Stimulated activated CD4-positive, alpha-beta T cell treated with anti-CD3 and anti-CD28 coated beads, Interleukin-12 subunit alpha, Interleukin-12 subunit beta, amount 100 ng/mL, for 24 hours (primary cell): Measurements from ENCODE around the gene ATXN3.
A peak's percentile ranks its signal among the peaks of the same experiment; 100 is the strongest.
"Not testable (repeated sequence)": the region's sequence is repeated elsewhere in the genome, so short reads cannot be mapped to it uniquely, and the experiment has no call there.

Source experiments
- DNase-seq, 2 experiments: peaks; one replicate each; pipeline ENCODE4 v3.0.0-alpha.2; 2020; ENCODE audit warnings: low read depth in 2 of 2

Gene ATXN3

GRCh38 chr14:92058006-92058917 lies 48.1 kb downstream of the ATXN3 start:
- DNase-seq = no peak

- no peak for DNase-seq
Observed at GRCh38 chr14:92049781-92050180, 56.6 kb downstream of the ATXN3 start.

GRCh38 chr14:92049221-92049620 lies 57.2 kb downstream of the ATXN3 start:
- DNase-seq = not testable (repeated sequence)

GRCh38 chr14:92045904-92046303 lies 60.5 kb downstream of the ATXN3 start:
- not testable (repeated sequence) for DNase-seq

- not testable (repeated sequence) for DNase-seq
Observed at GRCh38 chr14:92041766-92042165, 64.6 kb downstream of the ATXN3 start.

DNA sequence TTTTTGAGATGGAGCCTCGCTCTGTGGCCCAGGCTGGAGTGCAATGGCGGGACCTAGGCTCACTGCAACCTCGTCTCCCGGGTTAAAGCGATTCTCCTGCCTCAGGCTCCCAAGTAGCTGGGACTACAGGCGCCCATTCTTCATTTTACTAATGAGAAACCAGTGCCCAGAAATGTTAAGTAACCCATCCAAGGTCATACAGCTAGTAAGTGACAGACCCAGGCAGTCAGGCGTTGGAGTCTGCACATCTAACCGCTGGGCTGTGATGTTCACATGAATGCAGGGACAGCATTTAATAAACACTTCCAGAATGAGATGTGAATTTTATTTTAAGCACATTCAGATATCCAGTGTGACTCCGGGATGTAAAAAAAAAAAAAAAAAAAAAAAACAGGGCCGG lies 65.2 kb downstream of the ATXN3 start:
- DNase-seq = no peak

GRCh38 chr14:92040431-92041051 lies 65.8 kb downstream of the ATXN3 start:
- no peak for DNase-seq

GRCh38 chr14:92039719-92040430 lies 66.5 kb downstream of the ATXN3 start, which contains the start of gene TRIP11:
TSS of gene TRIP11 (minus strand) at chr14:92040059. CDS start at chr14:92039685, 374 bp downstream.
- DNase-seq = peak; percentile 88 to 92

GRCh38 chr14:92039063-92039718 lies 67.2 kb downstream of the ATXN3 start:
- no peak for DNase-seq

DNA sequence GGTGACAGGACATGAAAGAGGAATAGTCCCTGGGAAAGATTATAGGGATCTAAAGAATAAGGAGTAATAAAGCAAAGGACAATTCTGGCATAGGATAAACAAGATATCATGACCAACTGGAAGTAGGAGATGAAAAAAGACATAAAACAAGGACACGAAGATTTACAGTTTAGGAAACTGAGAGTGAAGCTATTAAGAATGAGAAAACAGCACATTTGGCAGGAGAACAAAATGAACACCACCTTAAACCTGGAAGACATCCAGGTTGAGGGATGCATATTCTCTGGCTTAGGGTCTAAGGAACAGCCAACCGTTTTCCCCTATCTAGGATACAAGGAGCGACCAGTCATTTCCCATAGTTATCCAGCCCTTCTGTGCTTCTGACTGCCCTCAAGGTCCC lies 68.4 kb downstream of the ATXN3 start:
- DNase-seq = no peak

GRCh38 chr14:92035890-92036289 lies 70.5 kb downstream of the ATXN3 start:
- DNase-seq = no peak

DNA sequence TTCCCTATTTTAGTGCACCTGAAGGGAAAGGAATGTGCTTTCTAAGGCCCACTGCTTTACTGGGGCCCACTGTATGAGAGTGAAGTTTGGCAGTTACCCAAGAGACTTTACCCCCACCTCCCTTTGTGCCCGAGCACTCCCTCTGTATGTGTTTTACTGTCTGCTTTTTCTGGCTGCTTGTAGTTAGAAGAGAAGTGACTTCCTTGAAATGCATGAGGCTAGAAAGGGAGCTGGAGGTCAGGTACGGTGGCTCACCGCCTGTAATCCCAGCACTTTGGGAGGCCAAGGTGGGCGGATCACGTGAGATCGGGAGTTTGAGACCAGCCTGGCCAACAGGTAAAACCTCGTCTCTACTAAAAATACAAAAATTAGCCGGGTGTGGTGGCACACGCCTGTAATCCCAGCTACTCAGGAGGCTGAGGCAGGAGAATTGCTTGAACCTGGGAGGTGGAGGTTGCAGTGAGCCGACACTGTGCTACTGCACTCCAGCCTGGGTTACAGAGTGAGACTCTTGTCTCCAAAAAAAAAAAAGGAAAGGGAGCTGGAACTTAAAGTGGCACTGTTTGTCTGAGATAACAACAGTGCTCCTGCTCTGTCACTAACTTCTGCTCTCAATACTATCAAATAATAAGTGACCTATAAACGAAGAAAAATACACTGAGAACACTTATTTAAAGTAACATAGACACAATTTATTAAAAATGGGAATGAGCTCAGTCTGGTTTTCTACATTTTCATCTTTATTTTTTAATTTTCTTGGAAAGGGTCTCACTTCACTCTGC lies 72.3 kb downstream of the ATXN3 start:
- no peak for DNase-seq

GRCh38 chr14:92033433-92033832 lies 72.9 kb downstream of the ATXN3 start:
- DNase-seq = no peak

GRCh38 chr14:92026548-92027190 lies 79.7 kb downstream of the ATXN3 start:
- no peak for DNase-seq

DNA sequence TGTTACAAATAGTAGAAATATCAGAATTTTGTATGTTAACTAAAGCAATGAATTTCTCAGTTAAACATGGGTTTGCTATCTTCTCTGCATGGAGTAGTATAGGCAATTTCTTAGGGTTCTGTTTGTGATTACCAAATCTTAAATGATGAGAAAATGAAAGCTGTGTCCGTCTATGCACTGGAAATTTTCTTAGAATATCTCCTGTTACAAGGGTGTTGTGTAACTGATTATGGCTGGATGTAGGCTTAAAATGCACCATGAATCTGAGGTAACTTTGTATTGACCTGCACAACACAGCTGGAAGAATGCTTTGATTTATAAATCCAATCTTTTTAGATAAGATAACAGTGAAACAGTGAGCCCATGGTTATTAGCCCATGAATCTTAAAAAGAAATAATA lies 84.3 kb downstream of the ATXN3 start:
- no peak for DNase-seq

DNA sequence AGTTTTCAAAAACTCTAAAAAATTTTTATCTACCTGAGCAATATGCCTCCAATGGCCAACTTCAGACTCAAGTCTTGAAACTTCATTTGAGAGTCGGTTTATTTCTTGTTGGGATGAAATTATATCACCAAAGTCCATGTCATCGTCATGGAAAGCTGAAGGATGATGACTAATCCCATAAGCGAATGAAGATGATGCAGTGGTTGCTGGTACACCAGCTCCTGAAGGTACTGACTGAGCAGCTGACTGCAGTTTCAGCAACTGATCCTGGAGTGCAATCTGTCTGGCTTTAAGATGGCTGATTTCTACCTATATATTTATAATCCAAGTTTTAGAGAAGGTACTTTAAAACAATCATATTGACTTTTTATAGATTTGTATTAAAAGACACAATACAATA lies 84.9 kb downstream of the ATXN3 start:
- no peak for DNase-seq

DNA sequence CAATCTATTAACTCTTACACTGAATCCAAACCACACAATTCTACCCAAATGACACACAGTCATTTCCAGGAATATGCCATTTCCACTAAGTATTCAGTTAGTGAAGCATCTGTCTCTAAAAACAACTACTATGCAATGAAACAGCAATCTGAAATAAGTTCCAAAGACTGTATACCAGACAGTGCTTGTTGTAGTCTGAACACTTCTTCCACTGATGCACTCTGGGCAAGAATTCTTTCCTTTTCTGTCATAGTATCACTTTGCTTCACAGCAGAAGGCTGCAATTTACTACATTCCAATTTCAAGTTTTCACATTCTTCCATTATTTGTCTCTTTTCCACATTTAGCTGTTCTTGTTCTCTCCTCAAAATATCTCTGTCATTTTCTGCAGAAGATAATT lies 92.3 kb downstream of the ATXN3 start:
- DNase-seq = no peak

- no peak for DNase-seq
Observed at GRCh38 chr14:92012121-92012748, 94.1 kb downstream of the ATXN3 start.

DNA sequence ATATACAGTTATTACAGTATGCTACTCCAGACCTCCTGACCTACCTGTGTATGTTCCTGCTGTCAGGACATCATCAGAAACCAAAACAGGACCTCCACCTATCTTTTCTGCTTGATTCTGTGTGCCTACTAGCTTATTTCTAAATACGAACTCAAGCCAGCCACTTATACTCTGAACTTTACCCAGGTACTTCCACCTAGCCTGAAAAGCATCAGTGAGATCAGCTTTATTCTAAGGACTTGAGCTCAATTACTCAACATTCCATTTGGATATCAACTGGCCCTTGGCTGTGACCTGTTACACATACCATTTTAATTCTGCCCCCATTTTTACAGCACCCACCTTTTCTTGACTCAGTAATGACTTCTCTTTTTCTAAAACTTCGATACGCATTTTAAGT lies 95.7 kb downstream of the ATXN3 start:
- DNase-seq = no peak

DNA sequence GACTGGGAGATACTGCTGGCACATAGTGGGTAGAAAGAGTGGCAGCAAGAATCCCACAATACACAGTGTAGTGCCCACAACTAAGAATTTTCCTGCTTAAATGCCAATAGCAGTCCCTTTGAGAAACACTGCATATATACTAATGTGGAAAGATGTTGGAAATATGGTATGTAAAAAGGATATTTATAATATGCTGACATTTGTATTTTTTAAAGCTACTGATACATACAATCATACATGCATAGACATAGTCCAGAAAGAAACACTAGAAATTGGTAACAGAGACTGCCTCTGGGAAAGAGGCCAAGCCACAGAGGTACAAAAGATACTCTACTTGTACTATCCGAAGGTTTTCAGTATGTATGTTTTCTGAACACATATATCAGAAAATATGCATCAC lies 96.8 kb downstream of the ATXN3 start:
- DNase-seq = no peak
